ENCODE results near the gene AARS1. TPM values are rescaled to one million over a fixed set of nuclear protein-coding genes. Genes with fewer than 3 reads are reported as not detected.

Gene AARS1
- total and polyA plus RNA-seq, 2 of the 8 experiments (the other 6 are each of a cell fraction or from before 2014, with no cell fraction given) = 130 to 235 TPM

GRCh38 chr16:70294385-70295025 lies 5.2 kb upstream of the AARS1 start:
- Histone ChIP-seq H2AK5ac (ENCODE audit: low read depth, low read length) (0 out of 2 replicates have a peak overlapping the region, but pooled peaks have one; percentile 39), H4K20me1 (replicated peaks in 1 of 2; ENCODE audit: control insufficient read depth in 1 of 2, insufficient read depth in 2 of 2, low read length in 2 of 2) (no peaks in the 10 kb centered on the region), H2BK20ac (ENCODE audit: low read length) (no peak overlapping the region), H3K27ac (ENCODE audit: low read depth, low read length) (no peak overlapping the region), H3K4me2 (ENCODE audit: insufficient read depth in 1 of 2, low read depth in 2 of 2, low read length in 2 of 2) (no peak overlapping the region), H3K36me3 (ENCODE audit: control insufficient read depth in 2 of 4, insufficient read depth in 4 of 4, low read length in 3 of 4) (no peaks in the 10 kb centered on the region), H2AFZ (ENCODE audit: low read length) (peak overlapping the region; percentile 88), H3K27me3 (replicated peaks in 1 of 4; ENCODE audit: control insufficient read depth in 3 of 4, extremely low read depth in 1 of 4, insufficient read depth in 3 of 4, low read length in 3 of 4) (no peaks in the 10 kb centered on the region), H4K8ac (ENCODE audit: extremely low read depth, insufficient read depth, low read length) (peak overlapping the region; percentile 91; the same call in 1 of the 2 replicates), H3K56ac (replicated peaks; ENCODE audit: insufficient read length, low read depth, low read length) (no peak overlapping the region), H4K5ac (ENCODE audit: insufficient read length, low read depth, low read length) (no peak overlapping the region), H3K4ac (replicated peaks; ENCODE audit: insufficient read length, low read depth, low read length) (no peak overlapping the region), H4K91ac (replicated peaks; ENCODE audit: insufficient read length, low read length) (no peak overlapping the region), H3K23ac (ENCODE audit: insufficient read length) (no peak overlapping the region), H2BK5ac (ENCODE audit: low read depth, low read length) (no peak overlapping the region), H3K79me1 (ENCODE audit: low read depth, low read length) (no peaks in the 10 kb centered on the region), H3K18ac (ENCODE audit: extremely low read depth, low read length) (peak overlapping the region; percentile 48), H3K4me3 (ENCODE audit: extremely low read depth in 1 of 4, insufficient read depth in 2 of 4, low read depth in 3 of 4, low read length in 4 of 4) (no peak overlapping the region), H3K79me2 (ENCODE audit: control insufficient read depth in 1 of 2, insufficient read depth in 2 of 2, low read length in 2 of 2) (peaks cover 0 to 4% of the 10 kb centered on the region in 2 experiments; a peak in 2 of 4 replicates), H3K4me1 (replicated peaks in 1 of 4; ENCODE audit: control insufficient read depth in 3 of 4, insufficient read depth in 4 of 4, low read length in 3 of 4) (peaks cover 0 to 3% (median 1%) of the 10 kb centered on the region in 4 experiments; a peak in 4 of 7 replicates), H2BK12ac (ENCODE audit: low read depth, low read length) (no peak overlapping the region; the same call in 1 of the 2 replicates), H3K9me3 (ENCODE audit: insufficient read depth in 2 of 2, low read depth in 1 of 2, low read length in 1 of 2) (no peaks in the 10 kb centered on the region; a peak in 1 of 4 replicates), H2BK120ac (replicated peaks; ENCODE audit: low read depth, low read length) (no peak overlapping the region), H3K9ac (replicated peaks in 1 of 4; ENCODE audit: extremely low read depth in 1 of 4, low read depth in 3 of 4, low read length in 3 of 4) (no peak overlapping the region), H3K23me2 (ENCODE audit: low read depth, low read length) (peaks cover 3% of the 10 kb centered on the region; the same call in 1 of the 2 replicates), H2BK15ac (ENCODE audit: low read length) (no peak overlapping the region), H3K14ac (ENCODE audit: insufficient read length) (no peak overlapping the region)
- DNase-seq (ENCODE audit: low read depth in 1 of 2, low spot score in 2 of 2) (no peak), FAIRE-seq (no peak)
- ChIA-PET POLR2A (ENCODE audit: partially characterized antibody) (interaction anchor here (0.9 to 1.0 kb wide), 2 partner anchors 52 to 181 kb away, joined by 3 read pairs; partner anchors contain the start of genes DDX19A and PDPR), CTCF (ENCODE audit: partially characterized antibody) (interaction anchor here (0.6 to 0.8 kb wide), 3 partner anchors 26 to 324 kb away, joined by 3 read pairs; no protein-coding TSS in a partner anchor)
- 0 out of 2 replicates have a peak, but pooled peaks have one; percentile 24 for TF ChIP-seq E2F6 (IDR thresholded peaks at IDR 0.05)
- no peak for TF ChIP-seq CHD2 (IDR thresholded peaks at IDR 0.05; ENCODE audit: low read length)
- 93% methylated on average over 28 of the region's 28 CpGs; no CpG with 5 or more reads in 1 of the 2 experiments for WGBS, 2 experiments (ENCODE audit: extremely low coverage in 1 of 2, insufficient coverage in 1 of 2, insufficient read length in 1 of 2, insufficient replicate concordance in 2 of 2, low coverage in 1 of 2, low lambda C conversion rate in 2 of 2, missing lambda C conversion rate in 1 of 2)

All from H1 (cell line).